HT1080 (cell line): ENCODE measurements around the gene TEX28. TPM values are rescaled to one million over a fixed set of nuclear protein-coding genes. Genes with fewer than 3 reads are reported as not detected.
"Not testable (repeated sequence)": the region's sequence is repeated elsewhere in the genome, so short reads cannot be mapped to it uniquely, and the experiment has no call there.

Experiments used
- DNase-seq: peaks from one replicate; pipeline ENCODE4 v3.0.0-alpha.2; 2015; ENCODE audit warnings: low read depth
- polyA plus RNA-seq, 2 experiments: library from polyadenylated mRNA; depleted of rRNA; stranded (reverse); fragments of >200 nt; gene quantifications; 2 replicates each; pipeline ENCODE4 v1.2.3, GENCODE V29; 2015
- total RNA-seq: library from RNA; depleted of rRNA; stranded (reverse); fragments of >200 nt; shearing (Covaris generic); gene quantifications from 2 replicates; pipeline ENCODE4 v1.2.3, GENCODE V29; 2014; rRNA removed

Gene TEX28, protein sequence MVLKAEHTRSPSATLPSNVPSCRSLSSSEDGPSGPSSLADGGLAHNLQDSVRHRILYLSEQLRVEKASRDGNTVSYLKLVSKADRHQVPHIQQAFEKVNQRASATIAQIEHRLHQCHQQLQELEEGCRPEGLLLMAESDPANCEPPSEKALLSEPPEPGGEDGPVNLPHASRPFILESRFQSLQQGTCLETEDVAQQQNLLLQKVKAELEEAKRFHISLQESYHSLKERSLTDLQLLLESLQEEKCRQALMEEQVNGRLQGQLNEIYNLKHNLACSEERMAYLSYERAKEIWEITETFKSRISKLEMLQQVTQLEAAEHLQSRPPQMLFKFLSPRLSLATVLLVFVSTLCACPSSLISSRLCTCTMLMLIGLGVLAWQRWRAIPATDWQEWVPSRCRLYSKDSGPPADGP
- not detected in 2 replicates for total RNA-seq
- not detected in 2 replicates for polyA plus RNA-seq (2015; cell fraction: cytosol; rRNA removed)
- polyA plus RNA-seq (2015; cell fraction: nucleus; rRNA removed), result not detected in 2 replicates

DNA sequence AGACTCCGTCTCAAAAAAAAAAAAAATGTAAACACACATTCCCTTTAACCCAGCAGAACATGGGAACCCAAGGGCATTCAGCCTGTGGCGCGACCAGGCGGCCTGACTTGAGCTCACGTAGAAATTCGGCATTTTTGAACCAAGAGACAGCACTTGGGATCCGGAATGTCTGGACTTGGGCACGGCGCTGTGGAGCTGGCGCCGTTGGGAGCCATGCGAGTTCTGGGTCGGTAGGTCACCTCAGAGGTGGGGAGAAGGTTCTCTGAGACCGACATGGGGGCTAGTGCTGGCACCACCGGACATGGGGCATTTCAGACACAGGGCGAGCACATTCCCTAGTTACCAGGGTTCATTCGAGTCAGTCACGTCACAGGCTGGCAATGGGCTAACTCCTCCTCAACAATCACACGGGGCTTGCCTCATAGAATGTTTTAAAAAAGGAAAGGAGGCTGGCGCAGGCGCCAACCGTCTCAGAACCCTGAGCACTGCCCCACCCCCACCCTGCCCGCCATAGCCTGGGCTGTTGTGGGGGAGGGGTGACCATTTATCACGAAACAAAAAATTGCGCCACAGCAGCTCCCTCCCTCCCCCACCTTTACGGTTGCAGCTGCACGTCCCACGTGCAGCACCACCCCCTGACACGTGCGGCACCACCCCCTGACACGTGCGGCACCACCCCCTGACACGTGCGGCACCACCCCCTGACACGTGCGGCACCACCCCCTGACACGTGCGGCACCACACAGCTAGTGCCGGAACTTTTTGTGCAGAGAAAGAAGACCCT, at the start of gene TEX28:
Gene TEX28 (minus strand): TSS at position 334 of the 784 bp plus-strand sequence. CDS start 3,007 bp downstream, outside the sequence.
- no peak for DNase-seq

DNA sequence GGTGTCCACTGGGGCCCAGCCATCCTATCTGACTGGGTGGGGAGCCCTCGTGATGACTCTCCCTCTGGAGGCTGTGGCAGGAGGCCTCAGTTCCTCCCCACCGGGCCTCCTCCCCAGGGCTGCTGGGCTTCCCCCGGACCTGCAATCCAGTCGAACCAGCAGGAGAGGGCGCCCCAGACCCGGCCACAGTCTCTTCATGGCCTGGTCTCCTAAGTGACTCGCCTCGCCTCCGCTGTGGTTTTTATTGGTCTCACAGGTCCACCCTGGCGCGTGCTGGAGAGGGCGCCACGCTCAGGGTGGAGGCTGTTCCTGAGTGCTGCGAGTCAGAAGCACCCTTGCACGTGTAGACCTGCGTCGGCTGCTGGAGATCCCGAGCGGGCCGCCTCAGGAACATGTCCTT, 48.7 kb upstream of the TEX28 start:
- not testable (repeated sequence) for DNase-seq

DNA sequence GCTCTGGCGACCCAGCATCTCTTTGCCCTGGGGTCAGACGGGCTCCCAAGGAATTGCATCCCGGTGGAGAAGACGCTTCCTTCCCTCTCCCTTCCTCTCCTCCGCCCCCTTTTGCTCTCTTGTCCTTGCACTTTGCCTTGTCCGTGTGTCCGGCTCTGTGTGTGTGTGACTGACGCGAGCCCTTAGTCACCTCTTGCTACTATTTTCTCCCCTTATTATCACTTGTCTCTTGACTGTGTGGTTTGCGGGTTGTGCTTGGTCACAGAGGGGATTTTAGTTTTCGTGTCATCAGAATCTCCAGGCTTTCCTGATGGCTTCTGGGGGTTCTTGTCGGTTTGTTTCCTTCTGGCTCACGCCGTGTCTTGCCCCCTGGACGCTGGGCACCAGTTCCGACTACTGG, 48.1 kb upstream of the TEX28 start:
- not testable (repeated sequence) for DNase-seq

DNA sequence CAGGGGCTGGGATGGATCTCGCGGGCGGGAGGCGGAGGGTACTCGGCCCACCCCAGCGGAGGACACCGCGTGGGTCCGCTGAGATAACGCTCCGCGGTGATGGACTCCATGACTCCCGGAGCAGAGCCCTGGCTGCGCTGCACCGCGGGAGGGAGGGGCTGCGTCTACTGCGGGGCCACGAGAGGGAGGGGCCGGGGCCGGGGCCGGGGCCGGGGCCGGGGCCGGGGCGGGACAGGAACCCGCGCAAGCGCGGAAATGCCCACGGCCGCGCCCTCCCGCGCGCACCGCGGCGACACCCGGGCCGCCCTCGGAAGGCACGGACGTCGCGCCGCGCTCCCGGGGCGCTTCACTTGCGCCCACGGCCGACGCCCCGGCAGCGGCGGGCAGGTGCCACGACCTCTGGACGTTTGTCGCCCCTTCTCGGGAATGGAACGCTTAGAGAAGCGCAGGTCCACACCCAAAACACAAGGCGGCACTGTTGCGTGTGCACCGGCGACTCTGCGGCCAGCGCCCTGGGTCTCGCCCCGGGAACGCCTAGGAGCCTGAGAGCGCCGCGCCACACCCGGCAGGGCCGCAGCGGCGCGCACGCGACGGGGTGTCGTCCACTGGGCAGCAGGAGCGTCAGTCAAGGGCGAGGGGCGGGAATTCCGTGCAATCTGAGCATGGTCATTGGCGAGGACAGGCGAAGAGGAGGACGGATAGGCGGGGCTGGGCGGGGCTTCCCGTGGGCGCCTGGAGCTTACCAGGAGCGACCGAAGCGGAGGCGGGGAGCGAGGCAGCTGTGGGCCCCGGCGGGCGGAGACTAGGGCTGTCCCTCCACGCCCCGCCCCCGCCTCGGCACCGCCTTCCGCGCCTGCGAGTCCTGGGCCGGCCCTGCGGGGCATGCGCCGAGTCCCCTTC, 46.7 kb upstream of the TEX28 start:
- not testable (repeated sequence) for DNase-seq

DNA sequence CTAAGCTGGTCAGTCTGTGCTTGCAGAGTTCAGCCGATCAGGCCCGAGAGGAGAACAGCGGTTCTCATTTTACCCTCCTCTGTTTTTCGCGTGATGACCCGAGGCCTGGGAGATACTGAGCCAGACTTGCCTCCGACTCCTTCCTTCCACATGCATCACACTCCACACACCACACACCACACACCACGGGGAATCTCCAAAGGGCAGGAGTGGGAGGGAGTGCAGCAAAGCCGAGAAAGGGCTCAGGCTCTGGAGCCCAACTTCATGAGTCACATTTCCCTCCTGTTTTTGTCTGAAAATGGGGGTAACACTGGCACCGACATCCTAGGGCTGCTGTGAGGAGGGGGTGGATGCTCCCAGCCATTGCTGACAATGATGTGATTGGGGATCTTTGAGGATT, 39.6 kb upstream of the TEX28 start:
- DNase-seq, result no peak

DNA sequence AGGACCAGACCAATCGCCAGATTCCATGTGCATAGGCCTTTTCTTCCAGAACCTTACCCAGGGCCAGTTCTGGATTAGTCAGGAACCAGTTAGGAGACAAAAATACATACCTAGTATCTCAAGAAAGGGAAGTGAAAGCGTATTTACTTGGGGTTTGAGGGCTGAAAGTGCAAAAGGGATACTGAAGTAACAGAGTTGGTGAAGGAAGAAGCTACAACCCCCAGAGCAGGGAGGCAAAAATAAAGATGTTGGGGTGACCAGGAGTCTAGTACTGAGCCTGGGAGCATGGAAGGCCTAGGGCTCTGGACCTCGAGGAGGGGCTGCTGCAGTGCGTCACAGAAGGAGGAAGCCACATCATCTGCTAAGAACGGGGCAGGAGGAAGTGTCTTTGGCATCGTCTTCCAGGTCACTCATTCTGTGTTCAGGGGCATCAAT, 38.9 kb upstream of the TEX28 start:
- DNase-seq, result no peak

DNA sequence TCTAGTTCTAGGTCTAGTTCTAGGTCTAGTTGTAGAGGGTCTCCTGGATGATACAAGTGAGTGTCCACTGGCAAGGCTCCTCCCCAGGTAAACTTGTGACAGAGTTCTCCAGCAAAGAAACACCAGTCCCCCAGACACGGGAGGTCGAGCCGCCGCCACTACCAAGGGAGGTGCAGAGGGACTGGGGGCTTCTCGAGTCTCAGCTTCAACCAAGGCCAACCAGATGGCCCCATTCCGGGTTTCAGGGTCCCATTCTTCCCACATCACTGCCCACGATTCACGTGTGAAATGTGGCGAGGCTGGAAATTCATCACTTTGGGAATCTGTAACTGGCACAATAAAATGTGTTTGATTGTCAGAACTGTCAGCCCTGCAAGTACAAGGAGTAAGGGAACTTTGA, 38.2 kb upstream of the TEX28 start:
- no peak for DNase-seq

DNA sequence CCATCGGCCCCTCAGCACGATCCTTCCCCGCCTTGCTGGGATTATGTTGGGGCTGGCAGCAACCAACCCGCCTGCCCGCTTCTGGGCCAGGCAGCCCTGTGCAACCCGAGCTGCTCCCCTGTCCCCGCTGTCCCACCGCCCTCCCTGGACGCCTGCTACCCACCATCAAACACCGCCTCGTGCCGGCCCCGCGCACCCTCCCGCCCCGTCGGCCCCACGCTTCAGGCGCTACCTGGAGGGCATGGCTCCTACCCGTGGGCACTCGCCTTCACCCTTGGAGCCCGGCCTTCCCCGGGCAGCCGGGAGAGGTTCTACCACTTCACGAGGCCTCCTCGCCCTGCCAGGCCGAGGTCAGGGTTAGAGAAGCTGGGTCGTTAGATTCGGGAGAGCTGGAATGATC, 37.6 kb upstream of the TEX28 start:
- no peak for DNase-seq

DNA sequence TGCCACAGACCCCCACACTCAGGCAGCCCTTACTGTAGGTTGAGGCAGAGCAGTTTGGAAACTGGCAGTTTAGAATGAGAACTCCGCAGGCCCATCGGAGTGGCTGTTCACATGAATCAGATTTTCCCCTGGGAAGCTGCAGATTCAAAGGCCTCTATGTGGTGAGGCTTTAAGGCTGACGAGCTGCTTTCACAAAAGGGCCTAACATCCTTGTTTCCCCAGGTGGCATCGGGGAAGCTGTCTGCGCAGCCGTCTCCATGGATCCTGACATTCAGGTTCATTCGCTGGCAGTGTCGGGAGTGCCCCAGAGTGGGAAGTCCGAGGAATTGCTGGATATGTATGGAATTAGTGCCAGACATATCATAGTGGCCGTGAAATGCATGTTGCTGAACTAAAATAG, 34.4 kb upstream of the TEX28 start:
- no peak for DNase-seq

DNA sequence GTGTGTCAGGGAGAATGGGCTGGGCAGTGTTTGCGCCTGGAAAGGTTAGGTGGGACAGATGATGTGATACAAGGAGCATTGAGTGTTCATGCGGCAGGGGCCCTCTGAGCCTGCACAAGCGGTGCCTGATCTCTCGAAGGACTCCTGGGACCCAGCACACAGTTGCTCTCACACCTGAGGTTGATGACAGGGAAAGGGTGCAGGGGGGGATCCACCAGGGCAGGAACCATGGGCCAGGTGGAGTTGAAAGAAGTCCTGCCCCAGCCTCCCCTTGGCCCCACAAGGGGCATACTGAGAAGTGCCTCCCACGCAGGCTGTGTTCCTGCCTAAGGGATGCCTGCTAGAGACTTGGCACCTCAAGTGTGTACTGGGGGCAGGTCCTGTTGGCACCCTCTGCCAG, 33.7 kb upstream of the TEX28 start:
- DNase-seq, result no peak

DNA sequence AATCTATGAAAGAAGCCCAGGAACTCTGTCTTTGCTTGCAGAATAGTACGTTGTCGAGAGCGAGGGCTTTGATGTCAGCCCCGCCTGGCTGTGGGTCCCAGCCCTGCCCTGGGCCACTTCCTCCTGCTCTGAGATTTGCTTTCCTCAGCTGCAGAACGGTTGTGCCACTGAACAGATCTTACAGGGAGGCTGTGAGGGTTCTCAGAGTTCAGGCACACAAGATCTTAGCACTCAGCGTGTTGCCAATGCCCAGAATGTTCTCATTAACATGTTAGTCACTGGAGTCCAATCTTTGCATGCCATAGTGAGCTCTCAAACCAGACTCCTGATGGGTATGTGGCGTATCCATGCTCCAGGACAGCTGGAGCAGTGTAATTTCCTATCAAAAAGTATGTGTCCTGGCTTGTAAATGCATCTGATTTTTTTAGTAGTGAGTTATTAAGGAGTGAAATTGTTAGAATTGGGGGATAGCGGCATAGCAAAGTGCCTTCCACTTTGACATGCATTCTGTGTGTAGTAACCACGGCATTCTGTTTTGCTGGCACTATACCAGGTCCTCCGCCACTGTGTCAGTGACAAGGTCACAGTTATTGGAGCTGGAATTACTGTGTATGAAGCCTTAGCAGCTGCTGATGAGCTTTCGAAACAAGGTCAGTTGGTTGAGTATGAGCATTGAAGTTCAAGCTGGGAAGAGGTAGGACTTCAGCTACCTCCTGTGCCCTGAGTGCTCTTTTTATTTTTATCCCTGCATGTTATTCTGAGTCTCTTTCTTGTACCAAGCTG, 32.3 kb upstream of the TEX28 start:
- no peak for DNase-seq

DNA sequence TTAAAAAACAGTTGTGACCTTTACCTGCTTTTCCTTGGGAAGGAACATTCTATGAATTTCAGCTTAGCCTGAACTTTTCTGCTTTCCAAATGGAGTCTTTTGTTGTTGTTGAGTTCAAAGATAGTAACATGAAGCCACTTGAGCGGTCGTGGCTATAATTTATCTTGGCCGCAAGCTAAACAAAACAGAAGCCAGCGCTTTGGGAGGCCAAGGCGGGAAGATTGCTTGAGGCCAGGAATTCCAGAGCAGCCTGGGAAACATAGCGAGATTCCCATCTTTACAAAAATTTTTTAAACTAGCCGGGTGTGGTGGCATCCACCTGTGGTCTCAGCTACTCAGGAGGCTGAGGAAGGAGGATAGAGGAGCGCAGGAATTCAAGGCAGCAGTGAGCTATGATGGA, 30.6 kb upstream of the TEX28 start:
- no peak for DNase-seq

DNA sequence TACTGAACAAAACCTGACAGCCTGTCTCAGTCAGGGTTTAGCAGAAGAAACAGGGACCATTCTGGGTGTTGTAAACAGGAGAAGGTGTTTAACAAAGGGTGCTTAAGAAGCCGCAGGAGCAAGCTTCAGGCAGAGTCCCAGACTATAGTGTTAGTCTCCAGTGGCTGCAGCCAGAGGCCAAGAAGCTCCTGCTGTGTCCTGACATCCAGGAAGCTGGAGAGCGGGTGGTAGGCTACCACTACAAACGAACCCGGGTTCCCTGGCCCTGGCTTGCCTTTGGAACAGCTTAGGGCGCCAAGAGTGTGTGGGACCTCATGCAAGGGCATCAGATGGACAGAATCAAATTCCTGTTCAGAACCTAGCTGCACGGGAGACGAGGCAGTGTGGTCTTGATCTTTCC, 28.6 kb upstream of the TEX28 start:
- no peak for DNase-seq

DNA sequence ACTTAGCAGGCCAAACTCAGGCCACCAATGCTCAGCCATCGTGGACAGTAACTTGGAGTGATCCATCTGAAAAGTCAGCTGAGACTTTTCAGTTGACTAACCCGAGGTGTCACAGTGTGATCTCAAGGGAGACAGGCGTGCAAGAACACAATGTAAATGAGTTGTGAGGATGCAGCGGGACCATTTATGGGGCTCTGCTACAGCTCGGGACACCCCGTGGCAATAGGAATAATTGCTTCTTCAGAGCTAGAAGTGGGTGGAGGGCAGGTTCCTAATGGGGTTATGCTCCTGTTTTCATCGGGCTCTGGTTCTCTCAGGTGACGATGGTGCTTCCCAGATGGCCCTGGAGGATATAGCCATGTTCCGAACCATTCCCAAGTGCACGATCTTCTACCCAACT, 28.0 kb upstream of the TEX28 start:
- no peak for DNase-seq

DNA sequence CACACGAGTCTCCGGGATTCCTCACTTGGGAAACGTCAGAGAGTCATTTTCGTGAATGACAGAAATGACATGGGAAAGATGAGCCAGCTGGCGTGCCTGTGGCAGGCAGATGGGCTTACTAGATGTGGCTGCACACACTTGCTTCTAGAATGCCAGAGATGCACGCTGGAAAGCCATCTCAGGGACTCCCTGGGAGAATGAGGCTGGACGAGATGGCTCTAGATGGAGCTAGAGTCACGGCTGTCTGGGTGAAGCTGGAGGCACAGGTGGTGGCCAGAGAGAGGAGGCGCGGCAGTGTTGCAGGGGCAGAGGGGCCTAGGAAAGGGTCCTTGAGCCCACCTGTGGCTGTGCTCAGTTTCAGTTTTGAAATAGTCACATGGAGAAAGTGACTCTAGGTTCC, 26.7 kb upstream of the TEX28 start:
- no peak for DNase-seq

DNA sequence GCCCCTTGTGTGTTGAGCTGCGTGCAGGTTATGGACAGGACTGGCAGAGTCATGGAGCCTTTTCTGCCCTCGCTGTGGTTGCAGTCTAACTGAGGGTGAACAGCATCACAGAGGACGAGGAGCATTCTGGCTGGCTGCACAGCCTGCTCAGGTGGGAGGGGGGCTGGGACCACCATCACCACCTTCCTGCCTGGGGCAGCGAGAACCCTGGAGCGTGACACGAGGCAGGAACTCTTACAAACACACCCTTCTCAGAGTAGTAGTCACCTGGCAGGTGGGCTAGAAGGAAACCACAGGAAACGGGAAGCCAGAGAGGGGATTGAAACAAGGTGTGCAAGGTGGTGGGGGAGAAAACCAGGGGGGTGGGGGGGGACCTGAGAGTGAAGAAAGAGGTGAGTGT, 26.2 kb upstream of the TEX28 start:
- DNase-seq, result no peak

DNA sequence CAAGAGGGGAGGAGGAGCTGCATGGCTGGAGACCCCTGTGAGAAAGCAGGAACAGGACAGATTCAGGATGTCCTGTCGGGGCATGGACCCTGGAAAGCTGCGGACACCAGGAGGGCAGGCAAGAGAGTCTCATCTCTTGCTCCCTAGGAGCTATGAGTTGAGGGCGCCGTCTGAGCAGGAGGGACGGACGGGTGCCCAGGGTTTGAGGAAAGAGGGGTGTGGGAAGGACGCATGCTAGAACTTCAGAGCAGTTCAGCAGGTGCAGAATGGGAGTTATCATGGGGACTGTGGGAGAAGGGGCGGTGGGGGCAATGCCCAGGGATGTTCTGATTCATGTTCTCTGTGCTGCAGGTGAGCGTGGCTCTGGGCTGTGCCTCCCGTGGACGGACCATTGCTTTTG, 25.5 kb upstream of the TEX28 start:
- no peak for DNase-seq

DNA sequence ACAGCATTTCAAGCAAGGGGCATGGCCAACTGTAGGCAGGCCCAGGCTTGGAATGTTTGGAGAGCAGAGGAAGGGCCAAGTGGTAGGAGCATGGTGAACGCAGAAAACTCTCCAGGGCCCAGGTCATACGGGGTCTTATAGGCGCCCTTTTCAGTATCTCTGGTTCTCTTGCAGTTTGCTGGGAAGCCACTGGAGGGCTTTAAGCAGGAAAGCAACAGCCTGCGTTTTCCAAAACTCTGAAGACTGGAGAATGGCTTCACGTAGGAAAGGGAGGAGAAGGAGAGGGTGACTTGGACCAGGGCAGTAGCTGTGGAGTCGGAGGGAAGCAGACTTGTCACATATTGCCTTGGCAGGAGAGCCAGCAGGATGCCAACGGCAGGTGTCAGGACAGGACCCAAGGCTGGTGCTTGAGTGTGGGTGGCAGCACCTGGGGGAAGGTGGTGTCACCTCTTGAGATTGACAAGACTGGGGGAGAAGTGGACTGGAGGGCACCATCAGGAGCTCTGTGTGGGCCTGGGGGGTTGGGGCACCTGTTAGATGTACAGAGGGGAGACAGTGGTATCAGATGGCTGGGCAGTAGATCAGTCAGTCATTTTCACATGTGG, 22.6 kb upstream of the TEX28 start:
- no peak for DNase-seq

DNA sequence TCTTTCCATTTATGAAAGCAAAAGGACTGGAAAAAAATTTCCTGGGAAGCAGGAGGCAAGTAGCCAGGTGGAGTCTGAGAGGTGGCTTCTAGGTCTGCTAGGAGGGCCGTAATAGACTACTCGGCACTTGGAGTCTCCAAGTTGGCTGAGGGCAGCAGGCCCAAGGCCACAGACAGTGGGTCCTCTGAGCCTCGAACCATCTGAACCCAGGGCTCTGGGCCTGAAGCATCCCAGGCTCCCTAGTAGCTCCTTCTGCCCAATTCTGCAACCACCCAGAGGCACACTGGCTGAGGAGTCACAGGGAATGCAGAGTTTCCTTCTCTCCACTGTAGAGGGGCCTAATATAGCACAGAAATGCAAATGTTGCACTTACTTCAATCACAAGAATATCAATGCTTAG, 20.5 kb upstream of the TEX28 start:
- DNase-seq, result no peak

DNA sequence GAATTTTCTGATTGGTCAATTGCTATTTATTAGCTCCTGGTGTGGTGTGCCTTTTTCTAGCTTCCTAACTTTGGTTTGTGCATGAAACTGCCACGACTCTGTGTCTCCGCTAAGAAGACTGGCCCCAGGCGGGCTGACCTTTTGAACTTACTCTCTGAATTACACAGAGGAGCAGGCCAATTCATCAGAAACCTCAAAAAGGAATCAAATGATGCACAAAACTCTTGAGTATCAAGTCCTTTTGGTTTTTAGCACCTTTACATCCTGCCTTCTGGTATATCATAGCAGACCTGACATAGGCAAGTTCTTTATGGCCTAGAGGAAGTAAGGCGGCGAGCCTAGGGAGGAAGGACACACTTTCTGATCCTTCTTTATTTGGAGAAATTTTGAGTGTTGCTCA, 18.2 kb upstream of the TEX28 start:
- DNase-seq, result no peak
